Measurements from ENCODE around the gene PRR3. TPM values are rescaled to one million over a fixed set of nuclear protein-coding genes. Genes with fewer than 3 reads are reported as not detected.

PRR3 gene
- total and polyA plus RNA-seq, 4 donors, result 2.1 to 3.2 (median 2.4) TPM

DNA sequence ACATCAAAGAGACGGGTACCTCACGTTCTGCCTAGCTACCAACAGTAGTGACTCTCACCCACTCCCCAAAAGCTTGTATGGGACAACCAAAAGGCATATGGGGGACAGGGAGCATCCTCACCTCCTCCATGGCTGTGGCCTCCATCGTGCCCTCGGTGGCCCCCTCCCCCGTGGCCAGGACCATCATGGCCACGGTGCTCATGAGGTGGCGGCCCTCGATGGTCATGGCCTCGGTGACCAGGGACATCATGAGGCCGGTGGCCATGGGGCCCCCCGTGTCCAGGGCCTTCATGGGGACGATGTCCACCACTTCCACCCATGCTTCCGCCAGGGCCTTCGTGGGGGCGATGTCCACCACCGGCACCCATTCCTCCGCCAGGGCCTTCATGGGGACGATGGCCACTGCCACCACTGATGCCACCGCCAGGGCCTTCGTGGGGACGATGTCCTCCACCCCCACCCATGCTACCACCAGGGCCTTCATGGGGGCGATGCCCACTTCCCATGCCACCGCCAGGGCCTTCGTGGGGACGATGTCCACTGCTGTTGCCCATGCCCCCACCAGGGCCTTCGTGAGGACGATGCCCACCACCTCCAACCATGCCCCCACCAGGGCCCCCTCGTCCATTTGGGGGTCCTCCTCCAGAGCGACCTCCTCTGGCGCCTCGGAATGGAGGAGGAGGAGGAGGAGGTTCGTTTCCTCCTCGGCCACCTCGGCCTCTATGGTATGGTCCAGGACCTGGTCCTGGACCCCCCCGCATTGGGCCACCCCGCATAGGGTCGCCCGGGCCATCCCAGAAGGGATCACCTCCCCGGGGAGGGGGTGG is 44.9 kb downstream of the PRR3 start:
- H3K27ac ChIP-seq (ENCODE audit: low read depth in 1 of 2, low read length in 2 of 2), result no peak overlapping the region
- no peak for DNase-seq (ENCODE audit: low spot score)
- H3K27me3 ChIP-seq (ENCODE audit: control insufficient read depth in 4 of 4, insufficient read depth in 4 of 4, low read length in 3 of 4), result no peaks in the 10 kb centered on the region
- H3K4me3 ChIP-seq (ENCODE audit: low read depth in 1 of 3, low read length in 3 of 3), result no peak overlapping the region
- H3K36me3 ChIP-seq (ENCODE audit: control insufficient read depth in 4 of 4, insufficient read depth in 3 of 4, low read depth in 1 of 4, low read length in 3 of 4), result peaks cover 29 to 62% (median 57%) of the 10 kb centered on the region in 4 donors
- H3K9ac ChIP-seq (ENCODE audit: low read depth in 1 of 2, low read length in 2 of 2), result no peak overlapping the region
- peaks cover 0 to 4% (median 0%) of the 10 kb centered on the region in 4 donors for H3K4me1 ChIP-seq (ENCODE audit: control insufficient read depth in 4 of 4, insufficient read depth in 4 of 4, low read length in 3 of 4)
- 93% methylated on average over 39 of the region's 39 CpGs for WGBS
- H3K9me3 ChIP-seq (ENCODE audit: control insufficient read depth in 4 of 4, low read length in 3 of 4), result no peaks in the 10 kb centered on the region
- TF ChIP-seq SP1 (IDR thresholded peaks at IDR 0.05), result no peak
- no peak for TF ChIP-seq FOXA1 (IDR thresholded peaks at IDR 0.05)
- TF ChIP-seq NR2F2 (IDR thresholded peaks at IDR 0.05), result no peak
- TF ChIP-seq, protein P1, sequence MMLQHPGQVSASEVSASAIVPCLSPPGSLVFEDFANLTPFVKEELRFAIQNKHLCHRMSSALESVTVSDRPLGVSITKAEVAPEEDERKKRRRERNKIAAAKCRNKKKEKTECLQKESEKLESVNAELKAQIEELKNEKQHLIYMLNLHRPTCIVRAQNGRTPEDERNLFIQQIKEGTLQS (IDR thresholded peaks at IDR 0.05), result no peak
- no peak for TF ChIP-seq HNF4A (conservative IDR thresholded peaks at IDR 0.05)

DNA sequence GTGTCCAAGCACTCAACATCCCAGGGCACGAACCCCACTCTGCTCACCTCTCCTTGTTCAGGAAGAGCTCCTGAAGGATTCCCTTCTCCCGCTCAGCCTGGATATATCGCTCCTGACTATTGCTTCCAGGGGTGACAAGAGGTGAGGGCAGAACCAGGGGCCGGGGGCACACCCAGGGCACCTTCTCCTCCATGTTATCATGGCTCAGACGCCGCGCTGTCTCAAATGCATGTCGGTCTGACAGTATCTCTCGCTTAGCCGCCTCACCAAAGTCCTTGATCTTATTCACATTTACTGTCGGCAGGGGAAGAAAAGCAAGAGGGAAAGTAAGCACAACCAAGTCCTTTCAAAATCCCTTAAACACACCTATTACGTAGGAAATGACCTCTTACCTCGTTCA is 46.9 kb downstream of the PRR3 start:
- no peak overlapping the region for H3K4me3 ChIP-seq (ENCODE audit: low read depth in 1 of 3, low read length in 3 of 3)
- H3K9me3 ChIP-seq (ENCODE audit: control insufficient read depth in 4 of 4, low read length in 3 of 4), result no peaks in the 10 kb centered on the region
- H3K27ac ChIP-seq (ENCODE audit: low read depth in 1 of 2, low read length in 2 of 2), result no peak overlapping the region
- 93% methylated on average over 13 of the region's 13 CpGs for WGBS
- H3K27me3 ChIP-seq (ENCODE audit: control insufficient read depth in 4 of 4, insufficient read depth in 4 of 4, low read length in 3 of 4), result no peaks in the 10 kb centered on the region
- no peak overlapping the region for H3K9ac ChIP-seq (ENCODE audit: low read depth in 1 of 2, low read length in 2 of 2)
- DNase-seq (ENCODE audit: low spot score), result no peak
- no peaks in the 10 kb centered on the region for H3K4me1 ChIP-seq (ENCODE audit: control insufficient read depth in 4 of 4, insufficient read depth in 4 of 4, low read length in 3 of 4)
- H3K36me3 ChIP-seq (ENCODE audit: control insufficient read depth in 4 of 4, insufficient read depth in 3 of 4, low read depth in 1 of 4, low read length in 3 of 4), result peaks cover 34 to 81% (median 70%) of the 10 kb centered on the region in 4 donors
- TF ChIP-seq EGR1 (IDR thresholded peaks at IDR 0.05; ENCODE audit: low read depth in 2 of 2), result no peak
- no peak for TF ChIP-seq YY1 (IDR thresholded peaks at IDR 0.05)
- no peak for TF ChIP-seq JUND (IDR thresholded peaks at IDR 0.05)
- no peak for TF ChIP-seq NR2F2 (IDR thresholded peaks at IDR 0.05)
- no peak for TF ChIP-seq GABPA (IDR thresholded peaks at IDR 0.05 in 1 of 2, conservative IDR thresholded peaks at IDR 0.05 in 1 of 2)
- no peak for TF ChIP-seq RXRA (IDR thresholded peaks at IDR 0.05)
- no peak for TF ChIP-seq HNF4G (IDR thresholded peaks at IDR 0.05)
- TF ChIP-seq, protein P2, sequence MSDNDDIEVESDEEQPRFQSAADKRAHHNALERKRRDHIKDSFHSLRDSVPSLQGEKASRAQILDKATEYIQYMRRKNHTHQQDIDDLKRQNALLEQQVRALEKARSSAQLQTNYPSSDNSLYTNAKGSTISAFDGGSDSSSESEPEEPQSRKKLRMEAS (IDR thresholded peaks at IDR 0.05), result no peak
- TF ChIP-seq, protein P3, sequence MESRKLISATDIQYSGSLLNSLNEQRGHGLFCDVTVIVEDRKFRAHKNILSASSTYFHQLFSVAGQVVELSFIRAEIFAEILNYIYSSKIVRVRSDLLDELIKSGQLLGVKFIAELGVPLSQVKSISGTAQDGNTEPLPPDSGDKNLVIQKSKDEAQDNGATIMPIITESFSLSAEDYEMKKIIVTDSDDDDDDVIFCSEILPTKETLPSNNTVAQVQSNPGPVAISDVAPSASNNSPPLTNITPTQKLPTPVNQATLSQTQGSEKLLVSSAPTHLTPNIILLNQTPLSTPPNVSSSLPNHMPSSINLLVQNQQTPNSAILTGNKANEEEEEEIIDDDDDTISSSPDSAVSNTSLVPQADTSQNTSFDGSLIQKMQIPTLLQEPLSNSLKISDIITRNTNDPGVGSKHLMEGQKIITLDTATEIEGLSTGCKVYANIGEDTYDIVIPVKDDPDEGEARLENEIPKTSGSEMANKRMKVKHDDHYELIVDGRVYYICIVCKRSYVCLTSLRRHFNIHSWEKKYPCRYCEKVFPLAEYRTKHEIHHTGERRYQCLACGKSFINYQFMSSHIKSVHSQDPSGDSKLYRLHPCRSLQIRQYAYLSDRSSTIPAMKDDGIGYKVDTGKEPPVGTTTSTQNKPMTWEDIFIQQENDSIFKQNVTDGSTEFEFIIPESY (IDR thresholded peaks at IDR 0.05), result no peak
- no peak for TF ChIP-seq FOXA2 (IDR thresholded peaks at IDR 0.05)
- TF ChIP-seq, protein P4, sequence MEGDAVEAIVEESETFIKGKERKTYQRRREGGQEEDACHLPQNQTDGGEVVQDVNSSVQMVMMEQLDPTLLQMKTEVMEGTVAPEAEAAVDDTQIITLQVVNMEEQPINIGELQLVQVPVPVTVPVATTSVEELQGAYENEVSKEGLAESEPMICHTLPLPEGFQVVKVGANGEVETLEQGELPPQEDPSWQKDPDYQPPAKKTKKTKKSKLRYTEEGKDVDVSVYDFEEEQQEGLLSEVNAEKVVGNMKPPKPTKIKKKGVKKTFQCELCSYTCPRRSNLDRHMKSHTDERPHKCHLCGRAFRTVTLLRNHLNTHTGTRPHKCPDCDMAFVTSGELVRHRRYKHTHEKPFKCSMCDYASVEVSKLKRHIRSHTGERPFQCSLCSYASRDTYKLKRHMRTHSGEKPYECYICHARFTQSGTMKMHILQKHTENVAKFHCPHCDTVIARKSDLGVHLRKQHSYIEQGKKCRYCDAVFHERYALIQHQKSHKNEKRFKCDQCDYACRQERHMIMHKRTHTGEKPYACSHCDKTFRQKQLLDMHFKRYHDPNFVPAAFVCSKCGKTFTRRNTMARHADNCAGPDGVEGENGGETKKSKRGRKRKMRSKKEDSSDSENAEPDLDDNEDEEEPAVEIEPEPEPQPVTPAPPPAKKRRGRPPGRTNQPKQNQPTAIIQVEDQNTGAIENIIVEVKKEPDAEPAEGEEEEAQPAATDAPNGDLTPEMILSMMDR (IDR thresholded peaks at IDR 0.05; ENCODE audit: low read depth, low read length, missing input control), result no peak
- TF ChIP-seq, protein P1 (IDR thresholded peaks at IDR 0.05), result no peak
- TF ChIP-seq TAF1 (conservative IDR thresholded peaks at IDR 0.05), result no peak
- TF ChIP-seq SP1 (IDR thresholded peaks at IDR 0.05), result no peak
- no peak for TF ChIP-seq HNF4A (conservative IDR thresholded peaks at IDR 0.05)
- TF ChIP-seq RAD21 (IDR thresholded peaks at IDR 0.05), result no peak
- no peak for TF ChIP-seq FOXA1 (IDR thresholded peaks at IDR 0.05)
- TF ChIP-seq, protein P5, sequence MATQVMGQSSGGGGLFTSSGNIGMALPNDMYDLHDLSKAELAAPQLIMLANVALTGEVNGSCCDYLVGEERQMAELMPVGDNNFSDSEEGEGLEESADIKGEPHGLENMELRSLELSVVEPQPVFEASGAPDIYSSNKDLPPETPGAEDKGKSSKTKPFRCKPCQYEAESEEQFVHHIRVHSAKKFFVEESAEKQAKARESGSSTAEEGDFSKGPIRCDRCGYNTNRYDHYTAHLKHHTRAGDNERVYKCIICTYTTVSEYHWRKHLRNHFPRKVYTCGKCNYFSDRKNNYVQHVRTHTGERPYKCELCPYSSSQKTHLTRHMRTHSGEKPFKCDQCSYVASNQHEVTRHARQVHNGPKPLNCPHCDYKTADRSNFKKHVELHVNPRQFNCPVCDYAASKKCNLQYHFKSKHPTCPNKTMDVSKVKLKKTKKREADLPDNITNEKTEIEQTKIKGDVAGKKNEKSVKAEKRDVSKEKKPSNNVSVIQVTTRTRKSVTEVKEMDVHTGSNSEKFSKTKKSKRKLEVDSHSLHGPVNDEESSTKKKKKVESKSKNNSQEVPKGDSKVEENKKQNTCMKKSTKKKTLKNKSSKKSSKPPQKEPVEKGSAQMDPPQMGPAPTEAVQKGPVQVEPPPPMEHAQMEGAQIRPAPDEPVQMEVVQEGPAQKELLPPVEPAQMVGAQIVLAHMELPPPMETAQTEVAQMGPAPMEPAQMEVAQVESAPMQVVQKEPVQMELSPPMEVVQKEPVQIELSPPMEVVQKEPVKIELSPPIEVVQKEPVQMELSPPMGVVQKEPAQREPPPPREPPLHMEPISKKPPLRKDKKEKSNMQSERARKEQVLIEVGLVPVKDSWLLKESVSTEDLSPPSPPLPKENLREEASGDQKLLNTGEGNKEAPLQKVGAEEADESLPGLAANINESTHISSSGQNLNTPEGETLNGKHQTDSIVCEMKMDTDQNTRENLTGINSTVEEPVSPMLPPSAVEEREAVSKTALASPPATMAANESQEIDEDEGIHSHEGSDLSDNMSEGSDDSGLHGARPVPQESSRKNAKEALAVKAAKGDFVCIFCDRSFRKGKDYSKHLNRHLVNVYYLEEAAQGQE (IDR thresholded peaks at IDR 0.05), result no peak
